A549 treated with DMSO at 1 μM for 4 hours (cell line): ENCODE results near the gene ZNF398. TPM values are rescaled to one million over a fixed set of nuclear protein-coding genes. Genes with fewer than 3 reads are reported as not detected.

ENCODE experiments used
- total RNA-seq: library from RNA; stranded (reverse); fragments of 200-300 nt; extraction: Qiagen RNA extraction; gene quantifications from 5 replicates; pipeline ENCODE4 v1.2.3, GENCODE V29; 2022; ENCODE audit warnings: low read depth

The ZNF398 gene
- total RNA-seq, result 9.2 to 10.4 TPM (median 10.0 TPM) in 5 replicates

GRCh38 chr7:149147072-149147751 is at the start of gene ZNF398:
ZNF398 (plus strand) TSS chr7:149147453; CDS start chr7:149147743, 290 bp downstream.

GRCh38 chr7:149125863-149126661 is 21.2 kb upstream of the ZNF398 start, which contains the start of gene ZNF425:
ZNF425 (minus strand) TSS chr7:149126324; CDS start chr7:149126213, 111 bp downstream.

GRCh38 chr7:149195180-149196150 is 48.2 kb downstream of the ZNF398 start, which contains the start of gene ZNF282:
ZNF282 (plus strand) TSS chr7:149195546; CDS start chr7:149195590, 44 bp downstream.

Other genes with a start within 250 kb of the ZNF398 start
- 179 to 200 TPM (median 192 TPM) in 5 replicates for gene PDIA4, start 118.9 kb upstream of the ZNF398 start, total RNA-seq
- gene ZNF786, start 56.7 kb upstream of the ZNF398 start, total RNA-seq, result 5.9 to 7.0 TPM (median 6.2 TPM) in 5 replicates
- 1.0 to 1.3 TPM (median 1.2 TPM) in 5 replicates for gene ZNF425, start 21.1 kb upstream of the ZNF398 start, total RNA-seq
- gene ZNF282, start 48.1 kb downstream of the ZNF398 start, total RNA-seq, result 20.9 to 26.7 TPM (median 25.6 TPM) in 5 replicates
- 11.5 to 15.0 TPM (median 12.8 TPM) in 5 replicates for gene ZNF212, start 92.2 kb downstream of the ZNF398 start, total RNA-seq
- gene ZNF783, start 114.7 kb downstream of the ZNF398 start, total RNA-seq, result 5.6 to 7.6 TPM (median 6.5 TPM) in 5 replicates